GM21576 (cell line): ENCODE measurements around the gene ZGRF1.
"Not testable (repeated sequence)": the region's sequence is repeated elsewhere in the genome, so short reads cannot be mapped to it uniquely, and the experiment has no call there.

Experiments used
- ATAC-seq: cut with Tn5 transposase; IDR thresholded peaks from one replicate; pipeline ENCODE4 v1.9.1; 2021; ENCODE audit warnings: mild to moderate bottlenecking, moderate library complexity; ENCODE audit not compliant: unreplicated experiment

The ZGRF1 gene

GRCh38 chr4:112560084-112560483 is 76.6 kb downstream of the ZGRF1 start:
- ATAC-seq, result no peak

DNA sequence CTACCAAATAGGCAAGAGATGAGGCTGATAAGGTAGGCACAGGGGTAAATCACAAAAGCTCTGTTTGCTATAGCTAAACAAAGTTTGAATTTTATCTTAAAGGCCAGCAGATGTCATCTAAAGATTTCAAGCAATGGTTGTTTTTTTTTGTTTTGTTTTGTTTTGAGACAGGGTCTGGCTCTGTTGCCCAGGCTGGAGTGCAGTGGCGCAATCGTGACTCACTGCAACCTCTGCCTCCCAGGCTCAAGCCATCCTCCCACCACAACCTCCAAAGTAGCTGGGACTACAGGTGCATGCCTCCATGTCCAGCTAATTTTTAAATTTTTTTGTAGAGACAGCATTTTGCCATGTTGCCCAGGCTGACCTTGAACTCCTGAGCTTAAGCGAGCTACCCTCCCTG is 77.7 kb downstream of the ZGRF1 start:
- no peak for ATAC-seq

DNA sequence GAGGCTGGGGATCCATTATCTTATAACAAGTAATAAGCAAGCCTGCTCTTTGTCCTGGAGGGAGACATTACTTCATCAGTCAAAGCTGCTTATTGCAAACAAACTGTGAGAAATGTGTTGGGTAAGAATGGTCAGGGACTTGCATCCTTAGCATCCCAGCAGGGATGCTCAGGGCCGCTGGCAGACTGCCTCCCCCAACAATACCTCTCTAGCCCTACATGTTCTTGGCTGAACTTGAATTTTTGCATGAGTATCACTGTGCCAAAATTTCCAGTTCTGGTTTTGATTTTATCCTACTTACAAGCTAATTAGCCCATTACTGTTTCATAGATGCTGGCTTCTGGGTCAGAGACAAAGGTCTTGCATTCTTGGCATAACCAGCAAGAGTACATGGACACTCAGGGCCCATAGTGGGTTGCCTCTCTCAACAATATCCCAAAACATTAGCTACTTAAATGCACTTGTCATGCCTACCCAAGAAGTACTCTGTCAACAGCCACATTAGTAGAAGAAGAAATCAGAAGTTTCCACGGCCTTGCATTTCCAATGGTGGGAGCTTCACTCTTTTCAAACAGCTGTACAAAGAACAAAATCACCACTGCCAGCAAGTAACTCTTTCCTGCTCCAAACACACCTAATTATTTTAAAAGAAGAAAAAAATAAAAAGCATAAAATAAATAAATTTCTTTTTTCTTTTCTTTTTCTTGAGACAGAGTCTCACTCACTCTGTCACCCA is 78.9 kb downstream of the ZGRF1 start:
- no peak for ATAC-seq

DNA sequence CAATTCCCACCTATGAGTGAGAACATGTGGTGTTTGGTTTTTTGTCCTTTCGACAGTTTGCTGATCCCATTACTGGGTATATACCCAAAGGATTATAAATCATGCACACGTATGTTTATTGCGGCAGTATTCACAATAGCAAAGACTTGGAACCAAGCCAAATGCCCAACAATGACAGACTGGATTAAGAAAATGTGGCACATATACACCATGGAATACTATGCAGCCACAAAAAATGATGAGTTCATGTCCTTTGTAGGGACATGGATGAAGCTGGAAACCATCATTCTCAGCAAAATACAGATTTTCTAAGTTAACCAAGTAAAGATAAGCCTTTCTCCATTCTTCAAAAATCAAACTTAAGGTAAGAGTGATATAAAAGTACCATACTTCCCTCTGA is 82.4 kb downstream of the ZGRF1 start:
- not testable (repeated sequence) for ATAC-seq

GRCh38 chr4:112552668-112553067 is 84.0 kb downstream of the ZGRF1 start:
- ATAC-seq, result no peak

- ATAC-seq, result no peak
Measured at GRCh38 chr4:112550728-112551127, 86.0 kb downstream of the ZGRF1 start.

DNA sequence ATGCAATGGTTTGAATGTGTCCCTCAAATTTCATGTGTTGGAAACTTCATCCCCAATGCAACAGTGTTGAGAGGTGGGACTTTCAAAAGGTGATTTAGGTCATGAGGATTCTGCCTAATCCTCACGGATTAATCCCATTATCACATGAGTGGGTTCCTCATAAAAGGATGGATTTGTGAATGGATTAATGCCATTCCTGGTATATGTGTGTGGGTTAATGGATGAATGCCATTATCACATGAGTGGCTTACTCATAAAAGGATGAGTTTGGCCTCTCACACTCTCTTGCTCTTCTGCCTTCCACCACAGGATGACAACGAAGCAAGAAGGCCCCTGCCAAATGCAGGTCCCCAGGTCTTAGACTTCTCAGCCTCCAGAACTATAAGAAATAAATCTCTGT is 90.2 kb downstream of the ZGRF1 start:
- ATAC-seq, result no peak

DNA sequence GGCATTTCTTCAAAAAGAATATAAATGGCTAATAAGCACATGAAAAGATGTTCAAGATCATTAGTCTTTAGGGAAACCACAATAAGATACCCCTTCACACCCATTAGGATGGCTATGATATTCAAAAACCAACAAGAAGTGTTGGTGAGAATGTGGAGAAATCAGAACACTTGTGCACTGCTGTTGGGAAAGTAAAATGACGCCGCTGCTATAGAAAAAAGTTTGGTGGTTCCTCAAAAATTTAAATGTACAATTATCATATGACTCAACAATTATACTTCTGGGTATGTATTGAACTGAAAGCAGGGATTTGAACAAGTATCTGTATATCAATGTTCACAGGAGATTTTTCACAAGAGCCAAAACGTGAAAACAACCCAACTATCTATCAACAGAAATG is 91.4 kb downstream of the ZGRF1 start:
- ATAC-seq, result no peak

- no peak for ATAC-seq
Measured at GRCh38 chr4:112540695-112541094, 96.0 kb downstream of the ZGRF1 start.

GRCh38 chr4:112536123-112536522 is 100.6 kb downstream of the ZGRF1 start:
- no peak for ATAC-seq

- no peak for ATAC-seq
Measured at GRCh38 chr4:112532267-112532666, 104.4 kb downstream of the ZGRF1 start.

GRCh38 chr4:112531146-112531545 is 105.6 kb downstream of the ZGRF1 start:
- no peak for ATAC-seq

DNA sequence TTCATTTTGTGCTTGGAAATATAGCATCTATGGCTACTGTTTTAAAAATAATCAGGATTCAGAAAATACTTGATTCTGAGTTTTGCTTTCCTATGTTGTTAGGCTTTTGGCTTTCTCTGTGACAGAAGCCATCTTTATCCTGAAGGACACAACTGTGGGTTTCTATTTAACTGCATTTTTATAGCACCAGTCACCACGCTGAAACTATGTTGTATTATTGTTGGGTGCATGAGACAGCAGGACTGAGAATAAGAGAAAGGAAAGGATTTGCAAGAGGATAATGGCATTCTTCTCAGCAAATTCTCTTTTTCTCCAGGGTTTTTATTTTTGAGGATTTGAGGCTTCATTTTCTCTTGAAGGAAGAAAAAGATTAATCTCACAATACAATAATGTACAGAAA is 110.6 kb downstream of the ZGRF1 start:
- ATAC-seq, result no peak

GRCh38 chr4:112523764-112524505 is 112.8 kb downstream of the ZGRF1 start:
- ATAC-seq, result peak; percentile 90

- no peak for ATAC-seq
Measured at GRCh38 chr4:112523008-112523721, 113.5 kb downstream of the ZGRF1 start.

- ATAC-seq, result not testable (repeated sequence)
Measured at GRCh38 chr4:112522431-112522830, 114.3 kb downstream of the ZGRF1 start.

GRCh38 chr4:112521123-112522023 is 115.3 kb downstream of the ZGRF1 start:
- ATAC-seq, result peak; percentile 15

DNA sequence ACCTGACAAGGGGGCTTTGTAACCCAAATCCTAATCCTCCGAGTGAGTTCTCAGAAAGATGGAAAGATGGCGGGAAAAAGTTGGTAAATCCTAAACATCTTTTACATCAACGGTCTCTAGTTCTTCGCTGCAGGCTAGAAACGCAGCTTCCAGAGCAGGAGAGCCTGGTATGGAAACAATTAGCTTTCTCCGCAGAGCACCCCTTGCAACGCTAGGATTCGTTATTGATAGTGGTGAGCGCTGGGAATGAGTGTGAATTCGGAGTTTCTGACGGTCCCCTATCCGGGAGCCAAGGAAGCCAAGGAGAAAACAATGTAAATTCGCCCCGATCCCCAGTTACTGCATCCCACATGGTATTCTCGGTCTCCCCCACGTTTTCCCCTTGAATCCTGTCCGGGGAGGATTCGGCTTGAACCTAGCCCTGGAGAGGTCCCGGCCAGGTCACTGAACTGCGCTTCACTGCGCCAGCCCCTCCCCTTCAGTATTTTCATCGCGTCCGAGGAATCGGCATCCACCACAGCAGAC is 116.0 kb downstream of the ZGRF1 start:
- ATAC-seq, result no peak

DNA sequence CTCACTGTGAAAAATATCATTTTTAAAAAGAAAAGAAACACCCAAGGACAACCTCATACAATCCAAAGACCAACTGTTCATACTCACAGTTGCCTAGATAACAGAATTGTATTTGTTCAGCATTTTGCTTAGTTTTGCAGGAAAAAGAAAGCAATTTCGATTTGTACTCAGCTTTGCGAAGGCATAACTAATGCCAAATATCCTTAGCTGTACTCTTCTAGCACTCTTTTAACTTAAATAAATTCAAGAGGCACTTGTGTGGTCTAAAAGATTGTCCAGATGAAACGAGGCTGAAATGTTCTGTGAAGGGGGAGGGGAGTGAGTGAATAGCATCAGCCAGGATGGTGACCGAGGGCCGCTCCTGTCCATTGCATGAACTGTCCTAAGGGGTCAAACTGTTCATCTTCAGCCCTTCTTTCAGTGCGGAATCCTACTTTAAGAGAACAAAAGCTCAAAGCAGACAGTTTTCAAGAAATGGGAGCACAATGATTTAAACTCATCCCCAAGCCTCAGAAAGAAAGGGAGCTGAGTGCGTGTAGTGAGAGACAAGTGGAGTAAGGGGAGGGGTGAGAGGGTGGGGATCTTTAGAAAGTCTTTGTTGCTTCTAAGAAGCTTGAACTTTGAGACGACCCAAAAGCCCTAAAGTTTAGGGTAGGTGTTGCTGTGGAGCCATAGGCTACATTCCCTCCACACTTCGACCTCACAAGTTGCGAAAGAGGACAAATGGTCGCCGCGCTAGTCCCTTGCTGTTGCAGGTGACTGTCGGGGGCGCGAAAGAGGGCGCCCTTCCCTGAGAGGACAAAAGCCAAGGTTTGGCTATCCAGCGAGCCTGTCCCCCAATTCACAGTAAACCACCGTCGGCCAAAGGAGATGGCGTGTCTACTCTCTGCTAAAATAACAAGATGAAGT is 116.8 kb downstream of the ZGRF1 start:
- ATAC-seq, result no peak
